Stimulated activated CD4-positive, alpha-beta T cell treated with anti-CD3 and anti-CD28 coated beads, Interleukin-4, amount 100 ng/mL, for 48 hours (primary cell): ENCODE data around the gene HYAL3.
"Not testable (repeated sequence)": the region's sequence is repeated elsewhere in the genome, so short reads cannot be mapped to it uniquely, and the experiment has no call there.

Source experiments
- DNase-seq, 2 donors: peaks; one replicate each; pipeline ENCODE4 v3.0.0-alpha.2; 2020; ENCODE audit warnings: low read depth in 2 of 2

The HYAL3 gene

DNA sequence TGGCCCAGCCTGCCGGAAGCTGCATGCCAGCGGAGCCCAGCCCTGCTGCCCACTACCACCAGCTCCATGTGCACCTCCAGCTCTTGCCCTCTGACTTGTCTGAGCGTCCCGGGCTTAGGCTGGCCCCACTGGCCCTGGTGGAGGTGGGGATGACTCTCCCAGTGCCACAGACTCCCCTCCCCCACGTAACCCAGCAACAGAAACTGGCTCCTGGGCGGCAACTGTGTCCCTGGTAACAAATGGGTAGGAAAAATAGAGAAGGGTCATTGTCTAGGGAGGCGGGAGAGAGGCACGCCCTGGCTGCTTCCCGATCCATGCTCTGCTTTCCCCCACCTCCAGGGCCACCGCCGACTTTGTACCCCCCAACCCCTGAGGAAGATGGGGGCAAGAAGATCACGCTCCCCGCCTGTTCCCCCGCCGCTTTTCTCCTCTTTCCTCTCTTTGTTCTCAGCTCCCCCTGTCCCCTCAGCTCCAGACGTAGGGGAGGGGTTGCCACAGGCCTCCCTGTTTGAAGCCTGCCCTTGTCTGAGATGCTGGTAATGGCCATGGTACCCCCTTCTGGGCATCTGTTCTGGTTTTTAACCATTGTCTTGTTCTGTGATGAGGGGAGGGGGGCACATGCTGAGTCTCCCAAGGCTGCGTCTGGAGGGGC lies 41.0 kb downstream of the HYAL3 start:
- DNase-seq, result no peak

DNA sequence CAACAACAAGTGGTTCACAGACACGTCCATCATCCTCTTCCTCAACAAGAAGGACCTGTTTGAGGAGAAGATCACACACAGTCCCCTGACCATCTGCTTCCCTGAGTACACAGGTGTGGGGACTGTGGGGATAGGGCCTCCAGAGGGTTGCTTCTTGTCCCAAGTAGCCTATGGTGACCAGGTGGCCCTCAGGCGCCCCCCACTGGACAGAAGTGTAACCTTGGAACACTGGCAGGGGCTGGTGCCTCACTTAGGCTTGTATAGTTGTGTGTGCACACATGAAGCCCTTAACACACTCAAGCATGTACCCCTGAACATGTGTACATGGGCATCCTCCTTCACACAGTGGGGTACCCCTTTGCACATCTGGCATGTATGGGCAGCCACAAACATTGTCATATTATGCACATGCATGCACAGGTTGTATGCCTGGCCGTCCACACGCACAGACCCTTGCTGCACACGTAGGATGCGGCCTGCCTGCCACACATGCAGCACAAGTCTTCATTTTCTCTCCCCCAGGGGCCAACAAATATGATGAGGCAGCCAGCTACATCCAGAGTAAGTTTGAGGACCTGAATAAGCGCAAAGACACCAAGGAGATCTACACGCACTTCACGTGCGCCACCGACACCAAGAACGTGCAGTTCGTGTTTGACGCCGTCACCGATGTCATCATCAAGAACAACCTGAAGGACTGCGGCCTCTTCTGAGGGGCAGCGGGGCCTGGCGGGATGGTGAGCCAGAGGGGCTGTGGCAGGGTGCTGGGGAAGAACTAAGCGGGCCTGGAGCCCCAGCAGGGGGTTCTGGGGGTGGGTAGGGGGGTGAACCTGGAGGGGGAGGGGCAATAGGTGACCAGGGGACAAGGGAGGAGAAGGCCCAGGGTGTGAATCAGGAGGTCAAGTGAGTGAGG lies 42.0 kb downstream of the HYAL3 start:
- peak in 1 of 2 donors; percentile 49 for DNase-seq

DNA sequence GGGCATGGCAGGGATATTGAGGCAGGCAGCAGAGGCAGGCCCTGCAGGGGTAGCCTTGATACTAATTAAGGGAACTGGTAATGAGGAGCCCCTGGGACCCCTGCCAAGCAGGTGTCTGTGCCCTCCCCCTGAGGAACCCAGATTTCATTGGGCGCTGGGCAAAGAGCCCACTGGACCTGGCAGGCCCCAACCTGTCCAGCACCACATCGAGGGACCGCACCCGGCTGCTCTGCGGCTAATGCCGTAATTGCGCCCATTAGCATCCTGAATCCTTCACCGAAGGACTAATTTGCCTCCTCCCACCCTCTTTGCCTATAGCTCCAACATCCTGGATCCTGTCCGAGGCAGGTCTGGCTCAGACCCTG lies 44.0 kb downstream of the HYAL3 start:
- DNase-seq, result no peak

DNA sequence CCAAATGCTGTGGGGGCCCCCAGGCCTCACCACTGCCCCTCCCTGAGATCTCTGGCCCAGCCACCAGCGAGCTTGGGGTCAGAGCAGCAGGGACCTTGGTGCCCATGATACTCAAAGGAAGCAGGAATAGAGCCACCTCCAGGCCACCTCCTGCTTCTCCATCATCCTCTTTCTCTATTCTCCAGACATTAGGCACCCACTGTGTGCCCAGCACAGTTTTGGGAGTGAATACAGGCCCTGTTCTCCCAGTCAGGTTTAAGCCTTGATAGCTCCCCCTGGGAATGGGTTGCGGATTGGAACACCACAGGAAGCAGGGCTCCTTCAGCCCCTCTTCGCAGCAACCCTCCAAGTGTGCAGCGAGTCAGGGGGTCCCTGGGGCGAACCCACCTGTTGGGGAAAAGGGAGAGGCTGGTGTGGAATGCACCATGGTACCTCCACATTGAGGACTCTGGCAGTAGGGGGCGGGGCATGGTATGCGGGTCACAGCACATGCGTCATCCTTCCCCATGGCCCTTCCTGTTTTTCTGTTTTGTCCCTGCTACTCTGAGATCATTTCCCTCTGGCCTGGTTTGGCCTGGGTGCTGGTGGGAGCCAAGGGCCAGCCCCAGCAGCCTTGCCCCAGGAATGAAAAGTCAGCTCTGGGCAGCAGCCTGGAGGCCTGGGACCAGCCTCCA lies 44.5 kb downstream of the HYAL3 start:
- DNase-seq, result no peak

DNA sequence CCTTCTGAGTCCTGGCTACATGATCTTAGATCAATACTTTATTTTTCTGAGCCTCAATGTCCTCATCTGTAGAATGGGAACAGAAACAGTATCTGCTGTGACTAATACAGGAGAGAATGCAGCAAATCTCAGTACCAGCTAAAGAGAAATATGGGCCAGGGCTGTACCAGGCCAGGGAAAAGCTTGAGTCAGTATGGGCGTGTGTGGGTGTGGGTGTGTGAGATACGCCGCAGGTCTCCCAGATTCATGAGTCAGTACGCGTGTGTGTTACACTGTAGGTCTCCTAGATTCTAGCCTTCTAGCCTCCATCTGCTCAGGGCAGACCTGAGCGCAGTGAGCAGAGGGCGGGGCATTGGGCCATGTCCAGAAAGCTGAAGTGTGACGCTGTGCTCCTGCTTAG lies 48.0 kb downstream of the HYAL3 start:
- DNase-seq, result no peak

DNA sequence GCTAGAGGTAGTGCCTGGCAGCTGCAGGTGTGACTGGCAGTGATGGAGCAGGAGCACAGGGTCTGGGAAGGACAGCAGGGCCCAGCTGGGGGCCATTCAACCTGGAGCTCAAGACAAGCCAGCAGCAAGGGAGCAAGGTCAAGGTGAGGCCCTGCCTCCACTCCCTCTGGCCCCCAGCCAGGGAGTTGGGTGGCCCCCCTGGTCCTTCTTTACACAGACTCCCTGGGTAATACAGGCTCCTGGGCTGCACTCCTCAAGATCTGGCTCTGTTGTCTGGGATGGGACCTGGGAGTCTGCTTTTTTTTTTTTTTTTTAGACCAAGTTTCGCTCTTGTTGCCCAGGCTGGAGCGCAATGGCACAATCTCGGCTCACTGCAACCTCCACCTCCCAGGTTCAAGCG lies 48.7 kb downstream of the HYAL3 start:
- DNase-seq, result no peak

DNA sequence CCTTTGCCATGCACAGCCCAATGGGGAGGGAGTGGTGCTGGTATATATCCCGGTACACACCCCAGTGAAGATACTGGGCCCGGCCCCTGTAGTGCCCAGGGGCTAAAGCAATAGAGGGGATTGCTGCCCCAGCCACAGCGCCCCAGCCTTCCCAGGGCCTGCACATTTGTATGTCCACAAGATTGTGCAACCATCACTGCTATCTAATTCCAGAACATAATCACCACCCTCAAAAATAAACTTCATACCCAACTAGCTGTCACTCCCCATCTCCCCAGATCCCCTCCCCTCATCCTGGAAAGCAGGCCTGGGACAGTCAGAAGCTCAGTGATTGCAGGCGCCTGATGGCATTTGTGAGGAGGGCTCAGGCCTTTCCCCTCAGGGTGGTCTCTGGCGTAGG lies 49.7 kb downstream of the HYAL3 start:
- no peak for DNase-seq

DNA sequence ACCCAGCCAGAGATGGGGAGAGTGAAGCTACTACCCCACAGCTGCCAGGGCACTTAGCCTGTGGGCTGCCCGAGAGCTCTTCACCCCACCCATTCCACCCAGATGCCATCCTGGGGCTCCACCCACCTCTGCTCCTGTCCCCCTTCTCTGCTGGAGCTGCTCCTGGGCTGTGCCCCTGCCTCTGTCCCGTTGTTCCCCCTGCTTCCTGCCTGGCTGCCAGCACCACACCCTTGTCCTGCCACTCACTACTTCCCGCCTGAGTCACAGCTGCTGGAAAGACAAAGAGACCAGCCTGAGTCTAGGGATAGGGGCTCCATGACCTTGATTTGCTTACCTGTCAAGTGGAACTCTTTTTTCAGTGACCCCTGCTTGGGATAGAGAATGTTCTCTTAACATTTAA lies 50.8 kb downstream of the HYAL3 start:
- DNase-seq, result no peak

DNA sequence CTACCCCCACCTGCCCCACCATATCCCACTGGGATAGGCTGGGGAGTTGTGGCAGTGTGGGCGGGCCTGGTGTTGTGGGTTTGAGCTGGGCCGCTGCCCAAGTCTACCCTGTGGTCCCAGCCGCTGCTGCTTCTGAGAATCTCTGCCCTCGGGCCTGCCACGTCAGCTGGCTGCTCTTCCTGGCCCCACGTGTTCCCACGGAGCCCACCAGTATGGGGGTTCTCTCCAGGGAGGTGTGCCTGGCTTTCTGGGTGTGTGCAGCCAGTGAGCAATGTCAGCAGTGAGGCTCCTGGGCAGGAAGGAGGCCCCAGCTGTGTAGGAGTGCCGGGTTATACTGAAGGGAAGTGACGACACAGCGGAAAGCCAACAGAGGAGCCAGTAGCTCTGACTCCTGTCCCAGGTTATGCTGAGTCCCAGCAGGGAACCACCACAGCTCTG lies 52.7 kb downstream of the HYAL3 start:
- DNase-seq, result peak; percentile 74 to 81

DNA sequence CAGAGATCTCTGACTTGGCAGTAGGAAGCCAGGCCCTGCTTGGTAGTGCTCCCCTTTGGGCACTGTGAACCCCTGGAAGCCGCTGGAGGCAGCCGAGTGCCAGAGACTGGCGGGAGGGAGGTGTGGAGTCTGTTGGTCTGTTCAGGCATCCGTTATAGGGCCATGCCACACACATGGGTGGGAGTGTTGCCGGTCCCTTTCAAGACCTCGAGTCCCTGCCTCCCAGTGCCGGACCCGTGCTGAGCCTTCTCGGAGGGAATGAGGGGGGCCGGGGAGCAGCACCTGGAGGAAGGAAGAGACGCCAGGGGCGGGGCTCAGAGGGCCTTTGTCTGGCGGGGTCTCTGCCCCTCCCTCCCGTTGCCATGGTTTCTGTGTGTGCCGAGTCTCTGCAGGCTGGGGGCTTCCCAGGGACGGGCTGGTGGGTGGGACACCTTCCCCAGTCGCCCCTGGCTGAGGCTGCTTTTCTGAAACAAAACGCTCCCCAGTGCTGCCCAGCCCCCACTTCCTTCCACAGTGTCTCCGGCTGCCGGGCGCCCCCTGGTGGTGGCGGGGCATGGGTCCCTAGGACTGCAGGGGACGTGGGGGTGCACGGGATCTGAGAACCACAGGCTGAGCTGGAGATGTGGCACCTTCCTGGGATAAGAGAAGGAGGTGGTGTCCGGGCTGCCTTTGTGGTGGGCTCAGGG lies 53.2 kb downstream of the HYAL3 start:
- DNase-seq, result peak; percentile 94 to 98

DNA sequence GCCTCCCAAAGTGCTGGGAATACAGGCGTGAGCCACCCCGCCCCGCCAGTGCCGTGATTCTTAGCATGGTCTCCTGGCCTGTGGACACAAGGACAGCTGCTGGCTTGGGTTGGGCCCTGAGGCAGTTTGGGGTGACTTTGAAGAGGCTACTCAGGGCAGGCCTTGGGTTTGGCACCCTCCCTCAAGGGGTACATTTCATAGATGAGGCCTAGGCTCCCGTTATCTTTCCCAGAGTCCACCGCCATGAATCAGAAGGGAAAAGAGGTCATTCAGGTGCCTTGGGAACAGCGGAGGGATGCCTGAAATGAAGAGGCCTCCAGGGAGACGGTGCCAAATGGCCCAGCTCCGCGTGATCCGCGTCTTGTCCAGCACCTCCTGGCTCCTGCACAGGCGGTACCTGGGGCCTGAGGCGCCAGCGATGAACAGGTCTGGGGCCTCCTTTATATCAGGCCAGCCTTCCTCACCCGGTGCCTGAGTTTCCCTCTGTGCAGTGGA lies 53.9 kb downstream of the HYAL3 start:
- no peak for DNase-seq

DNA sequence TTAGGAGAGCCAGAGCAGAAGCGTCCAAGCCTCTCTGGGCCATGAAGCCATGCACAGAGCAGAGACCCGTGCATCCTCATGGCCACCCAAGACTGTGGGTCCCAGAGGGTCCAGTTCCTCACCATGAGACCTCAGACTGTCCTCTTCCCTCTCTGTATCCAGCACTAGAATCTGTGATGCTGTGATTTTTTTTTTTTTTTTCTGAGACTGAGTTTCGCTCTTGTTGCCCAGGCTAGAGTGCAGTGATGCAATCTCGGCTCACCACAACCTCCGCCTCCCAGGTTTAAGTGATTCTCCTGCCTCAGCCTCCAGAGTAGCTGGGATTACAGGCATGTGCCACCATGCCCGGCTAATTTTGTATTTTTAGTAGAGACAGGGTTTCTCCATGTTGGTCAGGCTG lies 54.4 kb downstream of the HYAL3 start:
- not testable (repeated sequence) for DNase-seq

DNA sequence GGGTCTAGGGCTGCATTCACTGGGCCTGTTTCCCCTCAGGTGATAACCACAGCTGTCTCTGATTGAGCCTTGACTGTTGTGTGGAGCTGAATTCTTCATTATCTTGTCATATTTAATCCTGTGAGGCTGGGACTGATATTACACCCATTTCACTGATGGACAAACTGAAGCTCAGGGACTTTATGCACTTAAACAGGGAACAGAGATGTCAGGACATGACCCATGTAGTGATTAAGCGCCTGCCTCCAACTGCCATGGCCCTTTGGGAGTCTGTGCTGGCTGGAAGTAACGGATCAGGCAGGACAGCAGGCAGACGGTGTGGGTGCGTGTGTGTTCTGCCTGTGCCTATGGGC lies 55.7 kb downstream of the HYAL3 start:
- DNase-seq, result no peak

DNA sequence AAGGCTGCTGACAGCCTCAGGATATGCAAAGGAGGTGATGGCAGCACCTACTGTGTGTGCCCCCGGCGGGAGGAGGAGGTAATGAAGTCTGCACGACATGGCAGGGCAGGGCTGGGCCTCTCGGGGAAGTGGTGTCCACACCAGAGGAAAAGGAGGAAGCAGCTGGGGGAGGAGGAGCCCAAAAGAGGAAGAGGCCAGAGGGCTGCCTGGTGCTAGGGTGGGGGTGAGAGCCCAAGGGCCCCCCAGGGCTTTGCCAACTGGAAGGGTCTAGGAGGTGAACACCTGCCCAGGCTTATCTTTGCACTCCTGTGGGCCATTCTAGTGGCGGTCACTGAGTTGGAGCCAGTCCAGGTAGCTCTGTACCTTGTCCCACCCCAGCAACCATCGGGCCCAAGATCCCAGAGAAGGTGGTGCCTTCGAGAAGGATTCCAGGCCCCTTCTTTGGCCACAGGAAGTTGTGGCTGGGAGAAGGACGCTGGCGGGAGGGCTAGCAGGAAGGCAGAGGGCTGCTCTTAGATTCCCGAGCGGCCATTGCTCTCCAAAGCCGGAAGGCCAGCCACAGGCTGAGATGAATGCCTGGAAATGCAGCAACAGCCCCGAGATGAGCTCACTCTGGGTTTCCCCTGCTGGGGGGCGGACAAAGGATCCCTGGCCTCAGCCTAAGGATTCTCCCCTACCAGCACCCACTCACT lies 56.2 kb downstream of the HYAL3 start:
- DNase-seq, result peak in 1 of 2 donors; percentile 23
